OCI-LY7 (cell line): Measurements from ENCODE around the gene REXO1. TPM values are rescaled to one million over a fixed set of nuclear protein-coding genes. Genes with fewer than 3 reads are reported as not detected.

Experiments used
- BruUV-seq: library from RNA; stranded (reverse); fragments of 400-500 nt; replicated peaks from 2 replicates; lab custom pipeline; 2021; lab: Mats Ljungman, UMichigan
- CTCF ChIA-PET: fragments of 300-600 bp; sonication (Branson Sonifier 250); formaldehyde crosslinking; loops from one replicate; lab custom pipeline; 2022; ENCODE audit warnings: antibody characterized with exemption; ENCODE audit not compliant: unreplicated experiment; lab: Charles Lee
- POLR2A ChIA-PET: fragments of 300-600 bp; sonication (Branson Sonifier 250); formaldehyde crosslinking; loops from one replicate; lab custom pipeline; 2022; ENCODE audit warnings: antibody characterized with exemption; lab: Charles Lee
- DNase-seq: peaks from one replicate; pipeline ENCODE4 v3.0.0-alpha.2; 2015; ENCODE audit warnings: low spot score
- H2AFZ ChIP-seq: fragments of 200-600 bp; sonication (generic), shearing (Covaris generic); 2 replicates; pipeline ENCODE4 v1.6.1; 2014; ENCODE audit warnings: mild to moderate bottlenecking, antibody characterized with exemption, low read length, moderate library complexity
- H3K27ac ChIP-seq: fragments of 200-600 bp; sonication (generic); 2 replicates; pipeline ENCODE4 v1.5.1; 2014; ENCODE audit warnings: mixed run types, low read depth, mild to moderate bottlenecking, moderate library complexity, low read length, inconsistent platforms; ENCODE audit not compliant: poor library complexity, severe bottlenecking
- H3K36me3 ChIP-seq: fragments of 200-600 bp; sonication (generic); 2 replicates; pipeline ENCODE4 v1.6.1; 2014; ENCODE audit warnings: mild to moderate bottlenecking, antibody characterized with exemption, low read length, moderate library complexity, mixed read lengths; ENCODE audit not compliant: insufficient read depth
- H3K4me1 ChIP-seq: fragments of 200-600 bp; sonication (generic); 2 replicates; pipeline ENCODE4 v1.5.1; 2014; ENCODE audit warnings: mild to moderate bottlenecking, low read length; ENCODE audit not compliant: insufficient read depth, poor library complexity, severe bottlenecking
- H3K4me2 ChIP-seq: fragments of 200-600 bp; sonication (generic); 2 replicates; pipeline ENCODE4 v1.6.1; 2014; ENCODE audit warnings: mild to moderate bottlenecking, low read length
- H3K4me3 ChIP-seq: fragments of 200-600 bp; sonication (generic); 2 replicates; pipeline ENCODE4 v1.5.1; 2014; ENCODE audit warnings: mild to moderate bottlenecking, low read depth, low read length; ENCODE audit not compliant: poor library complexity, severe bottlenecking
- H3K79me2 ChIP-seq: fragments of 200-600 bp; sonication (generic); 2 replicates; pipeline ENCODE4 v1.6.1; 2016; ENCODE audit warnings: low read depth, mild to moderate bottlenecking, low read length, moderate library complexity, mixed read lengths; ENCODE audit not compliant: insufficient read depth
- H3K9me2 ChIP-seq: fragments of 200-600 bp; sonication (generic); 2 replicates; pipeline ENCODE4 v1.6.1; 2016; ENCODE audit warnings: mild to moderate bottlenecking, low read length, mixed read lengths; ENCODE audit not compliant: insufficient read depth
- H3K9me3 ChIP-seq: fragments of 200-600 bp; sonication (generic); 2 replicates; pipeline ENCODE4 v1.6.1; 2014; ENCODE audit warnings: mild to moderate bottlenecking, mixed run types, low read length, mixed read lengths
- H4K20me1 ChIP-seq: fragments of 200-600 bp; sonication (generic); 2 replicates; pipeline ENCODE4 v1.6.1; 2014; ENCODE audit warnings: mild to moderate bottlenecking, antibody characterized with exemption, low read length, moderate library complexity, mixed read lengths; ENCODE audit not compliant: insufficient read depth
- CTCF ChIP-seq: fragments of 200-600 bp; sonication (generic); conservative IDR thresholded peaks from 2 replicates; pipeline ENCODE4 v1.5.1; 2014; ENCODE audit warnings: mild to moderate bottlenecking, antibody characterized with exemption, low read length, moderate library complexity, mixed read lengths
- EZH2phosphoT487 ChIP-seq: fragments of 200-600 bp; sonication (generic); IDR thresholded peaks from 2 replicates; pipeline ENCODE4 v1.6.1; 2018; ENCODE audit warnings: low read depth, borderline replicate concordance, mild to moderate bottlenecking, mixed run types, antibody characterized with exemption, low read length, moderate library complexity, mixed read lengths
- intact Hi-C: fragments of 100-400 bp; cut with micrococcal nuclease; formaldehyde crosslinking; loops from one replicate; pipeline ENCODE4 v1.10.0; 2022; ENCODE audit not compliant: unreplicated experiment
- total RNA-seq, 2 experiments: library from RNA; depleted of rRNA in 1 of 2; stranded (reverse); fragments of >200 nt in 1 of 2; shearing (Covaris generic) in 1 of 2; gene quantifications; 2 replicates each; pipeline ENCODE4 v1.2.3, GENCODE V29; 2014 to 2022

The REXO1 gene
- total RNA-seq, 2 experiments from 2014 or later, result 24.0 to 52.8 TPM

GRCh38 chr19:1824252-1824622 is 24.0 kb downstream of the REXO1 start:
- H4K20me1 ChIP-seq, result no peaks in the 10 kb centered on the region
- no peaks in the 10 kb centered on the region for H3K79me2 ChIP-seq
- intact Hi-C loops, result no loop called here
- peaks cover 91% of the 10 kb centered on the region for H3K36me3 ChIP-seq
- no peak overlapping the region for H2AFZ ChIP-seq
- CTCF ChIA-PET, result no interaction called here
- no peak for TF ChIP-seq EZH2phosphoT487
- TF ChIP-seq CTCF, result no peak
- no peak overlapping the region for H3K4me2 ChIP-seq
- no peak overlapping the region for H3K27ac ChIP-seq
- DNase-seq, result no peak
- BruUV-seq, result TSS peak; percentile 42
- H3K9me2 ChIP-seq, result no peaks in the 10 kb centered on the region
- no peaks in the 10 kb centered on the region for H3K4me1 ChIP-seq
- POLR2A ChIA-PET, result no interaction called here
- H3K9me3 ChIP-seq, result no peaks in the 10 kb centered on the region
- no peak overlapping the region for H3K4me3 ChIP-seq

- Histone ChIP-seq H2AFZ (no peak overlapping the region), H3K9me3 (no peaks in the 10 kb centered on the region), H4K20me1 (no peaks in the 10 kb centered on the region), H3K9me2 (no peaks in the 10 kb centered on the region), H3K4me2 (no peak overlapping the region), H3K4me3 (no peak overlapping the region), H3K36me3 (peaks cover 89% of the 10 kb centered on the region), H3K27ac (no peak overlapping the region), H3K4me1 (no peaks in the 10 kb centered on the region), H3K79me2 (no peaks in the 10 kb centered on the region)
- POLR2A ChIA-PET, result no interaction called here
- no TSS peak for BruUV-seq
- CTCF ChIA-PET, result no interaction called here
- TF ChIP-seq EZH2phosphoT487 (no peak), CTCF (no peak)
- intact Hi-C loops, result no loop called here
- DNase-seq, result no peak
Observed at GRCh38 chr19:1823539-1824251, 24.6 kb downstream of the REXO1 start.

GRCh38 chr19:1823020-1823419 is 25.3 kb downstream of the REXO1 start:
- peaks cover 89% of the 10 kb centered on the region for H3K36me3 ChIP-seq
- no peak overlapping the region for H3K4me2 ChIP-seq
- intact Hi-C loops, result no loop called here
- no peaks in the 10 kb centered on the region for H3K79me2 ChIP-seq
- H2AFZ ChIP-seq, result no peak overlapping the region
- no TSS peak for BruUV-seq
- H3K27ac ChIP-seq, result no peak overlapping the region
- H4K20me1 ChIP-seq, result no peaks in the 10 kb centered on the region
- DNase-seq, result no peak
- no peaks in the 10 kb centered on the region for H3K9me2 ChIP-seq
- TF ChIP-seq CTCF (no peak), EZH2phosphoT487 (no peak)
- H3K4me3 ChIP-seq, result no peak overlapping the region
- ChIA-PET POLR2A (no interaction called here), CTCF (no interaction called here)
- no peaks in the 10 kb centered on the region for H3K4me1 ChIP-seq
- H3K9me3 ChIP-seq, result no peaks in the 10 kb centered on the region
